ENCODE results near the gene CUL2. TPM values are rescaled to one million over a fixed set of nuclear protein-coding genes. Genes with fewer than 3 reads are reported as not detected.

The CUL2 gene
- total RNA-seq, 1 experiment from 2014 or later, result 32.4 TPM

DNA sequence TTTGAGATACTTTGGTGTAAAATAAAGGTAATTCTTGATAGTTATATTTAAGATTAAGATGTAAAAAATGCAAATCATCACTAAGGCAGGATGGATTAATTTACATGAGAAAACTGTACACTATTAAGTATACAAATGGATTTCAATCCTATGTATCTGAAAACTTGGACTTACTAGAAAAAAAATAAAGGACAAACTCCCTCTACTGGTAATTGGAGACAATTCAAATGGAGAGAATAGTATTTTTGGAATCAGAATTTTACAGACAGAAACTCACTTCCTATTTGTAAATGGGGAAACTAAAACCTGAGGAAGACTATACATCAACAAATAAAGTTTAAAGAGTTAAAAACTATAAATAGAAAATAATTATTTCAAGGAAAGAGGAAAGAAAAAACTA lies 62.6 kb downstream of the CUL2 start:
- intact Hi-C loops (cut with micrococcal nuclease; ENCODE audit: unreplicated experiment) (no loop called here), in situ Hi-C loops (cut with HindIII; ENCODE audit: low pct_unique_long_range_greater_than_20kb, low sequenced_read_pairs) (no loop called here)
- H3K4me1 ChIP-seq (ENCODE audit: control insufficient read depth, insufficient read depth, low read length), result no peaks in the 10 kb centered on the region
- CTCF ChIA-PET, result interaction anchor here (0.7 to 1.1 kb wide), 3 partner anchors 33 to 372 kb away, joined by 3 to 7 read pairs (median 5); no protein-coding TSS in a partner anchor
- DNase-seq (ENCODE audit: low read depth, low spot score) (no peak), ATAC-seq (no peak)
- no peak for TF ChIP-seq SIN3A (IDR thresholded peaks at IDR 0.05; ENCODE audit: borderline replicate concordance, insufficient read depth, low read depth, low read length)
- TF ChIP-seq, protein P1, sequence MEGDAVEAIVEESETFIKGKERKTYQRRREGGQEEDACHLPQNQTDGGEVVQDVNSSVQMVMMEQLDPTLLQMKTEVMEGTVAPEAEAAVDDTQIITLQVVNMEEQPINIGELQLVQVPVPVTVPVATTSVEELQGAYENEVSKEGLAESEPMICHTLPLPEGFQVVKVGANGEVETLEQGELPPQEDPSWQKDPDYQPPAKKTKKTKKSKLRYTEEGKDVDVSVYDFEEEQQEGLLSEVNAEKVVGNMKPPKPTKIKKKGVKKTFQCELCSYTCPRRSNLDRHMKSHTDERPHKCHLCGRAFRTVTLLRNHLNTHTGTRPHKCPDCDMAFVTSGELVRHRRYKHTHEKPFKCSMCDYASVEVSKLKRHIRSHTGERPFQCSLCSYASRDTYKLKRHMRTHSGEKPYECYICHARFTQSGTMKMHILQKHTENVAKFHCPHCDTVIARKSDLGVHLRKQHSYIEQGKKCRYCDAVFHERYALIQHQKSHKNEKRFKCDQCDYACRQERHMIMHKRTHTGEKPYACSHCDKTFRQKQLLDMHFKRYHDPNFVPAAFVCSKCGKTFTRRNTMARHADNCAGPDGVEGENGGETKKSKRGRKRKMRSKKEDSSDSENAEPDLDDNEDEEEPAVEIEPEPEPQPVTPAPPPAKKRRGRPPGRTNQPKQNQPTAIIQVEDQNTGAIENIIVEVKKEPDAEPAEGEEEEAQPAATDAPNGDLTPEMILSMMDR (IDR thresholded peaks at IDR 0.05), result peak; percentile 43; the same call in 1 of the 2 replicates
- TF ChIP-seq TCF7L2 (IDR thresholded peaks at IDR 0.05; ENCODE audit: low read depth, low read length), result no peak
- no TSS peak for BruUV-seq (replicated peaks)
- POLR2A ChIA-PET, result no interaction called here
- no peaks in the 10 kb centered on the region for H3K9me3 ChIP-seq (ENCODE audit: control insufficient read depth, insufficient read depth, low read depth, low read length)
- no peak overlapping the region for H3K4me3 ChIP-seq (ENCODE audit: low read depth in 2 of 2, low read length in 2 of 2)
- H3K27me3 ChIP-seq (ENCODE audit: control insufficient read depth, insufficient read depth, low read length), result no peaks in the 10 kb centered on the region
- H3K27ac ChIP-seq (ENCODE audit: low read length), result no peak overlapping the region
- peaks cover 9% of the 10 kb centered on the region; the same call in 1 of the 2 replicates for H3K36me3 ChIP-seq (ENCODE audit: control insufficient read depth, insufficient read depth, low read length)

DNA sequence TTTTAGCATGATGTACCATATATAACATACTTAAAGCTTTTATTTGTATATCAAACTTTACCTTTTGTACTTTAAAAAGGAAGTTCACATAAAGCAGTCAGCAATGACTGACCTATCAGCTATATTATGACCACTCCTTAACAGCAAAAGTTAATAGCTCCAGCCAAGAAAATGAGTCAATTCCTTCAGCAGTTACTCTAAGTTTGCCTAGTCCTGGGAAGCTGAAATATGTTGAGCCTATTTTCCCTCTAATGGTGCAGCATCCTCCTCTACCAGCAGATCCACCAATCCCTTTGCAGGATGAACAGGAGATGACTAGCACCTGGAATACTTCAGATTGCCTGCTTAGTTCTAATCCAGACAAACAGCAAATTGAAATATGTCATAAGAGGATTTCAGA lies 64.2 kb downstream of the CUL2 start:
- Histone ChIP-seq H3K27ac (ENCODE audit: low read length) (no peak overlapping the region), H3K4me3 (ENCODE audit: low read depth in 2 of 2, low read length in 2 of 2) (no peak overlapping the region), H3K9me3 (ENCODE audit: control insufficient read depth, insufficient read depth, low read depth, low read length) (no peaks in the 10 kb centered on the region), H3K27me3 (ENCODE audit: control insufficient read depth, insufficient read depth, low read length) (no peaks in the 10 kb centered on the region), H3K36me3 (ENCODE audit: control insufficient read depth, insufficient read depth, low read length) (peaks cover 9% of the 10 kb centered on the region; the same call in 1 of the 2 replicates), H3K4me1 (ENCODE audit: control insufficient read depth, insufficient read depth, low read length) (no peaks in the 10 kb centered on the region)
- intact Hi-C loops (cut with micrococcal nuclease; ENCODE audit: unreplicated experiment) (no loop called here), in situ Hi-C loops (cut with HindIII; ENCODE audit: low pct_unique_long_range_greater_than_20kb, low sequenced_read_pairs) (no loop called here)
- CTCF ChIA-PET, result interaction anchor here (0.6 kb wide), 1 partner anchor 73 kb away, joined by 4 read pairs; no protein-coding TSS in a partner anchor
- no TSS peak for BruUV-seq (replicated peaks)
- ATAC-seq, result no peak
- POLR2A ChIA-PET, result interaction anchor here (0.6 kb wide), 1 partner anchor 125 kb away, joined by 5 read pairs; no protein-coding TSS in a partner anchor
- TF ChIP-seq, protein P1 (IDR thresholded peaks at IDR 0.05), result no peak
- TF ChIP-seq POLR2AphosphoS5 (IDR thresholded peaks at IDR 0.05; ENCODE audit: low read depth, low read length) (no peak), TCF7L2 (IDR thresholded peaks at IDR 0.05; ENCODE audit: low read depth, low read length) (no peak), SIN3A (IDR thresholded peaks at IDR 0.05; ENCODE audit: borderline replicate concordance, insufficient read depth, low read depth, low read length) (no peak)
- TF ChIP-seq, protein P2, sequence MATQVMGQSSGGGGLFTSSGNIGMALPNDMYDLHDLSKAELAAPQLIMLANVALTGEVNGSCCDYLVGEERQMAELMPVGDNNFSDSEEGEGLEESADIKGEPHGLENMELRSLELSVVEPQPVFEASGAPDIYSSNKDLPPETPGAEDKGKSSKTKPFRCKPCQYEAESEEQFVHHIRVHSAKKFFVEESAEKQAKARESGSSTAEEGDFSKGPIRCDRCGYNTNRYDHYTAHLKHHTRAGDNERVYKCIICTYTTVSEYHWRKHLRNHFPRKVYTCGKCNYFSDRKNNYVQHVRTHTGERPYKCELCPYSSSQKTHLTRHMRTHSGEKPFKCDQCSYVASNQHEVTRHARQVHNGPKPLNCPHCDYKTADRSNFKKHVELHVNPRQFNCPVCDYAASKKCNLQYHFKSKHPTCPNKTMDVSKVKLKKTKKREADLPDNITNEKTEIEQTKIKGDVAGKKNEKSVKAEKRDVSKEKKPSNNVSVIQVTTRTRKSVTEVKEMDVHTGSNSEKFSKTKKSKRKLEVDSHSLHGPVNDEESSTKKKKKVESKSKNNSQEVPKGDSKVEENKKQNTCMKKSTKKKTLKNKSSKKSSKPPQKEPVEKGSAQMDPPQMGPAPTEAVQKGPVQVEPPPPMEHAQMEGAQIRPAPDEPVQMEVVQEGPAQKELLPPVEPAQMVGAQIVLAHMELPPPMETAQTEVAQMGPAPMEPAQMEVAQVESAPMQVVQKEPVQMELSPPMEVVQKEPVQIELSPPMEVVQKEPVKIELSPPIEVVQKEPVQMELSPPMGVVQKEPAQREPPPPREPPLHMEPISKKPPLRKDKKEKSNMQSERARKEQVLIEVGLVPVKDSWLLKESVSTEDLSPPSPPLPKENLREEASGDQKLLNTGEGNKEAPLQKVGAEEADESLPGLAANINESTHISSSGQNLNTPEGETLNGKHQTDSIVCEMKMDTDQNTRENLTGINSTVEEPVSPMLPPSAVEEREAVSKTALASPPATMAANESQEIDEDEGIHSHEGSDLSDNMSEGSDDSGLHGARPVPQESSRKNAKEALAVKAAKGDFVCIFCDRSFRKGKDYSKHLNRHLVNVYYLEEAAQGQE (IDR thresholded peaks at IDR 0.05; ENCODE audit: insufficient read depth in 1 of 2, low read depth in 2 of 2, low read length in 1 of 2), result no peak
- DNase-seq (ENCODE audit: low read depth, low spot score), result no peak
